GM18873 (cell line): ENCODE measurements around the gene RAB1B.
"Not testable (repeated sequence)": the region's sequence is repeated elsewhere in the genome, so short reads cannot be mapped to it uniquely, and the experiment has no call there.

Experiments used
- ATAC-seq: cut with Tn5 transposase; IDR thresholded peaks from one replicate; pipeline ENCODE4 v1.9.1; 2021; ENCODE audit warnings: mild to moderate bottlenecking, moderate library complexity, moderate number of reproducible peaks; ENCODE audit not compliant: unreplicated experiment, low FRiP score

Gene RAB1B

DNA sequence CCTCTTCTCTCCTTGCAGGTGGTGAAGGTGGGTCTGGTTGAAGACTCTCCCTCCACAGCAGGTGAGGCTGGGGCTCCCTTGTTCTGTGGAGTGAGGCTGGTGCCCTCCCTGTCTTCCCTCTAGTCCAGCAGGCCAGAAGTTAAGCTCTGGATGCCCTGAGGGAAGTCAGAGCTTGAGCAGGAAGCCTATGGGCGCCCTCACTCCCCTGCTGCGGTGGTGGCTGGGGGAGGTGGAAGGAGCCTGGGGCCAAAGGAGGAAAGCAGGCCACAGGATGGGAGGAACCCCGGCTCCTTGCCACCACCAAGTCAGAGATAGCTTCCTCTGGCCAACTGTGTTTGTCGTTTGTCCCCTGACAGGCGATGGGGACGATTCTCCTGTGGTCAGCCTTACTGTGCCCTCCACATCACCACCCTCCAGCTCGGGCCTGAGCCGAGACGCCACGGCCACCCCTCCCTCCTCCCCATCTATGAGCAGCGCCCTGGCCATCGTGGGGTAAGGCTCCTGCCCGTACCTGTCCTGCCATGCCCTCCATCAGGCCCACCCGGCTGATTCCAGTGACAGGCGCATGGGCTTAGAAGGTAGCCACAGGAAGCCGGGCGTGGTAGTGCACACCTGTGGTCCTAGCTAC is 29.5 kb upstream of the RAB1B start:
- no peak for ATAC-seq

DNA sequence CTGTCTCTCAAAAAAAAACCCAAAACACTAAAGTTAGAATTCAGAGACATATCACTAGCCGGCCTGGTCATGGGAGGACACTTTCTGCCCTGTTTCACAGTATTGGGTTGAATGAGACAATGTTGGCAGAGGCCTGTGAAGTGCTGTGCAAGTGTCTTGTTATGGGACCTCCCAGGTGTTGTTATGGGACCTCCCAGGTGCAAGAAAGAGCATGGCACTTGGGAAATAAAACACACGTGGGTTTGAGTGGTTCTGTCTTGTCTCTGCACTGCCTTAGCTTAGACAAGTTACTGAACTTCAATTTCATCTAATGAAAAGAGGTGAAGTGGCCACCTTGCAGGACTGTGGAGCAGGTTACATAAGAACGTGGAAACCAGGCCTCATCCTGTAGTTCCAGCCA is 28.9 kb upstream of the RAB1B start:
- no peak for ATAC-seq

DNA sequence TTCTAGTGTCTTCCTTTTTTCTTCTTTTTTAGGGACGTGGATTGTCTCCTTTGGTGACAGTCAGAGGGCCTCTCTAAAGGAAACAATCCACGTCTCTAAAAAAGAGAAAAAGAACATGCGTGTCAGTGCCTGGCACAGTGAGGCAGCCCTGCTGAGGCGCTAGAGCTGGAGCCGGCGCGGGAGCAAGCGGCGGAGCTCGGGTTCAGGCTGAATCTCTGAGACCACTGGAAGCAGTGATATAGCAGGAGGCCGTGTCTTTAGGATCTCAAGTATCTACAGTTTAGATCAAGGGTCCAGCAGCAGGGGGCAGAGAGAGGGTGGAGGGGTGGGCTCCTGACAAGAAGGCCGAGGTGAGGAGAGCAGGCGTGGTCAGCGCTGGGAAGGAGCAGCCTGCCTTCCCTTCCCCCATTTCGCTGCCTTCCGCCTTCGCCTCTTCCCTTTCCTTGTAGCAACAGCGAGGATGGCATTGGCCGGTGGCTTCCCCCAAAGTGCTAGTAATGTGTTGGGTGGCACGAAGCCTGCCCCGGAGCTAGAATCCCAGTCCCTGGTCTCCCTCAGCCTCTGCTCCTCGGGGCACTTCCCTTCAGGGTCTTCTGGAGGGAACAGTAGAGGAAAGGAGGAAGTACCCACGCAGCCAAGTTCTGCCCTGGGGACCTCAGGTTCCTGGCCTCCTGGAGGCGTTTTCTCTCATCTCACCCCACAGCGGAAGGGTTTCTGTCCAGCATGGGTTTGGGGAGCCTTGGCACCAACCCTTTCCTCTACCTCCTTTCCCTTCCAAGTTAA is 28.2 kb upstream of the RAB1B start:
- no peak for ATAC-seq

DNA sequence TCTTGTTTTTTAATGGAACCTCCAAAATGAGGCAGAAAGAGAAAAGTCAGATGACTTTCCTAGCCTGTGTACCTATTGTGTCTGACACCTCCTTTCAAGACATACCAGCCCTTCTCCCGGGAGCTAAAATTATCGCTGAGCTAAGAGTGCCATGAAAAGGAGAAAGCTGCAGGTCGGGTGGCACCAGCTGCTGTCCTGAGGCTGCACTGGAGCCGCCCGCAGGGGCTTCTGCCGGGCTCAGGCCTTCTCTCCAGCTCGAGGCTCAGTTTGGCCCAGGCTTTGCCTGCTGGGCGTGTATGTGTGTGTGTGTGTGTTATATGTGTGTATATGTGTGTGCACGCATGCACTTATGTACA is 27.7 kb upstream of the RAB1B start:
- no peak for ATAC-seq

DNA sequence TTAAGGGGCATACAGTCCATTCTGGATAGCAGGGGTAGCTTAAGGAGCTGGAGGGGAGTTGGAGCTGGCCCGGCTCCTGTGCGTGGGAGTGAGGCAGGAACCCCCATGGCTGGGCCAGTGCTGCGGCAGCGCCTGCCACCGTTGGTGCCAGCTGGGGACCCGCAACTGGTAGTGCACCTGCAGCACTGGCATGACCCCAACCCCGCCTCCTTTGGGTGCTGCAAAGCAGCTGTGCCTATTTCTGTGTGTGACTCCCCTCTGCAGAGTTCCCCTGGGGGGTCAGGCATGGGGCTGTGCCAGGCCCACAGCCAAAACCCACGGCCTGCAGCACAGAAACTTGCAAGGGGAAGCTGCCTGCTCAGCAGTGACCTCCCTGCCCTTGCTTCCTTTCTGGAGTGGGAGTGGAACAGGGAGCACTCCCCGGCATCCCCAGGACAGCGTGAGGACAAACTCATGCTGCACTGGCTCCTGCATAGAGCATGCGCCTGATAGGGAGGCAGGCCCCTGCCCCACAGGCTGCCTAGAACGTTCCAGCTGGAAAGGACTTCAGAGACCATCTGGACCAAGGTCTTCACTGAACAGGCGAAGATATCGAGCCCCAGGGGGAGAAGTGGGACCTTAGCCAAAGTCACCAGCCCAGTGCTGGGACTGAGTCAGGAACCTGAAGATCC is 26.2 kb upstream of the RAB1B start:
- ATAC-seq = no peak

DNA sequence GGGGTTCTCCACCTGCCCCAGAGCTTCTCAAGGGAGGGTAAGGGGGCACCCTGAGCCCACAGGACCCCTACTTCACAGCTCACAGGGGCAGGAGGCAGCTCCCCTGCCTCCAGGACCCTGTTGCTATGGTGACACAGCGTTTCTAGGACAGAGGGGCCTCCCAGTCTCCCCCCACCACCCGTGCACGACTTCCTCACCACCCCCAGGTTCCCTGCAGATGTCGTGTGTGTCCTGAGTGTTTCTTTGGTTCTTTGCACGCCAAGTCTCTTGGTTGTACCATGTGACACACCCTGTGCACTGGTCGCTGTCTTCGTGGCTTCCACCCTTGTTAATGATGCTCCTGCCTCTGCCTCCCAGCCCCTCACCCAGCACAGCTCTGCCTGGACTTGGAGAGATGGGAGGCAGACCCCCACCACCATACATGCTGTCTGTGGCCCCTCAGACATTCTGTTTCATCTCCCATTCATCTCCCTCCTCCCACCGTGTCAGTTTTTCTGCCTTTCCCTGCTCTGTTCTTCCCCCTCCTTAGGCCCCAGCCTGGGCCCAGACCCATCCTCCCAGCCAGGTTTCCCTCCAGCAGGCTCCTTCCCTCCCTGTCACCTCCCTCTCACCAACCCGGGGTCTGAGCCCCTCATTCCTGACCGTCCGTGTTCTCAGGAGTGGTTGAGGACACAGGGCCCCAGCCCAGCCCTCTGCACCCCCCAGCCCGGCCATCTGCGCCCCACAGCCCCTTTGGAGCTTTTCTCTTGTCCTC is 24.5 kb upstream of the RAB1B start:
- no peak for ATAC-seq

DNA sequence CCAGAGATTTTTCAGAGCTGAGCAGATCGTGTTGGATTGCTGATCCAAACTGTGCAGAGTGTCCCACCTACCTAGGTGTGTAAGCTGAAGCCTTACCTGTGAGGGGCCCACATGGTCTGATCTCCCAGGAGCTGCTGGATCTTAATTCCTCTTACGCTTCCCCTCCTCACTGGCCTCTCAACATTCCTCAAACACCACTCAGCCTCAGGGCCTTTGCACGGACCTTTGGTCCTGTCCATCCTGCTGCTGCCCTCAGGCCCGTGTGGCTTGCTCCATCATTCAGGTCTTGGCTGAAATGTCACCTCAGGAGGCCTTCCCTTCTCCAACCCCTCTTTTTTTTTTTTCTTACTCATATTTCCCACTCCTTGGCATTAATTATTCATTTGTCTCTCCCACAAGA is 21.1 kb upstream of the RAB1B start:
- no peak for ATAC-seq

DNA sequence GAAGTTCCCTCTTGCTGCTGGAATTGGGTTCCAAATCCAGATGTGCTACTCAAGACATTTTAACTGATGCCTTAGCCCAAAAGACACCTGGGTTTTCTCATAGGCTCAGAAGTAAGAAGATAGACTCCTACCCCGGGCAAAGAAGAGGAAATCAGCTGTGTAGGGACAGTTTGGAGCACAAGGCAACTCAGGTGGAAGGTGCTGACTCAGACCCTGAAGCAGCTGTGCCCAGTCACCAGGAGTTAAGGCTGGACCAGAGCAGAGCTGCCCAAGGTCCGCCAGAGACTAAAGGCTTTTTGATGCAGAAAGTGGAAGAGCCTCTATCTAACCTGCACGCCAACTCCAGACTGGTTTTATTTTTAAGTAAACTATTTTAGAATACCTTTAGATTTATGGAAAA is 20.6 kb upstream of the RAB1B start:
- ATAC-seq = no peak

DNA sequence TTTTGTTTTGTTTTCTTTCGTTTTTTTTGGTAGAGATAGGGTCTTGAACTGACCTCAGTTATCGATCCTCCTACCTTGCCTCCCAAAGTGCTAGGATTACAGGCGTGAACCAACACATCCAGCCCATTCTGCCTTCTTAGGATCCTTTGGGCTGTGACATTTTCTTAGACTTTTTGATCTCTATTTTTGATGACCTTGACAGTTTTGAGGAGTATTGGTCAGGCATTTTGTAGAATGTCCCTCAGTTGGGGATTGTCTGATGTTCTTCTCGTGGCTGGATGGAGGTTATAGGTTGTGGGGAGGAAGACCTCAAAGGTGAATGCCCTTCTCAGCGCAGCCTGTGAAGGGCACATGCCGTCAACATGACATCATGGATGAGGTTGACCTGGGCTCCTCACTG is 19.5 kb upstream of the RAB1B start:
- no peak for ATAC-seq

DNA sequence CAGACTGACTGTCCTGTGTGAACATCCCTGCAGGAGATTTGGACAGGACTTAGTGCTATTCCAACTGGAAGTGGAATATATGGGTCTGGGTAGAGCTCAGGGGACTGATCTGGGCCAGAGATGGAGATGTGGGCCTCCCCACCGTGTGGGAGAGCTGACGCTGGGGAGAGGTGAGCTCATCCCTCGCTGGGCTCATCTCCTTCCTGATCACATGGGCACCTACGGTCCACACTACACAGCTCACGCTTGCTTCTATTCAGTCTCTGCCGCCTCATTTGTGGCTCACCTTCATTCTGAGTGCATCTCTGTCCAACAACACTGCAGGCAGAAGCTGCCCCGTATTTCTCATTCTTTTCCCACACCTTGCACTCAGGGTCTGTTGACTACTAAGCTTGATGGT is 16.6 kb upstream of the RAB1B start:
- no peak for ATAC-seq

DNA sequence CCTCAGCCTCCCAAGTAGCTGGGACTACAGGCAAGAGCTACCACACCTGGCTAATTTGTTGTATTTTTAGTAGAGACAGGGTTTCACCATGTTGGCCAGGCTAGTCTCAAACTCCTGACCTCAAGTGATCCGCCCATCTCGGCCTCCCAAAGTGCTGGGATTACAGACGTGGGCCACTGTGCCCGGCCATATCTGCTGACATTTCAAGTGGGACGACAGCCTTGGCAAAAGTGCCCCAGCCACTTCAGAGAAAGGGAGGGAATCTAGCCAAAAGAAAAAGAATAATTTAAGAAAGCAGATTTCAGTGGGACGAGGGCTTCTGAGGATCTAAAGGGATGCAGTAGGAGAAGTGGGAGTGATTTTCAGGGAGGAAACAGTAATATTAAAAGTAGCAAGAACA is 15.4 kb upstream of the RAB1B start:
- ATAC-seq = not testable (repeated sequence)

DNA sequence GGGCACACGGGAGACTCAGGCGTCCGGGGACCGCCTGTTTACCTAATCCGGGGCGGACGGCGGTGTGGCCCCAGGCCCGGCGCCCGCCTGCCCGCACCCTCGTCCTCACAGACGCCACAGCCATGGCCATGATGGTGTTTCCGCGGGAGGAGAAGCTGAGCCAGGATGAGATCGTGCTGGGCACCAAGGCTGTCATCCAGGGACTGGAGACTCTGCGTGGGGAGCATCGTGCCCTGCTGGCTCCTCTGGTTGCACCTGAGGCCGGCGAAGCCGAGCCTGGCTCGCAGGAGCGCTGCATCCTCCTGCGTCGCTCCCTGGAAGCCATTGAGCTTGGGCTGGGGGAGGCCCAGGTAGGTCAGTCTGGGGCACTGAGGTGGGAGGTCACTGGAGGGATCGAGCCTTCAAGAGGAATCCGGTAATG is 10.0 kb upstream of the RAB1B start:
- ATAC-seq = peak; percentile 4

DNA sequence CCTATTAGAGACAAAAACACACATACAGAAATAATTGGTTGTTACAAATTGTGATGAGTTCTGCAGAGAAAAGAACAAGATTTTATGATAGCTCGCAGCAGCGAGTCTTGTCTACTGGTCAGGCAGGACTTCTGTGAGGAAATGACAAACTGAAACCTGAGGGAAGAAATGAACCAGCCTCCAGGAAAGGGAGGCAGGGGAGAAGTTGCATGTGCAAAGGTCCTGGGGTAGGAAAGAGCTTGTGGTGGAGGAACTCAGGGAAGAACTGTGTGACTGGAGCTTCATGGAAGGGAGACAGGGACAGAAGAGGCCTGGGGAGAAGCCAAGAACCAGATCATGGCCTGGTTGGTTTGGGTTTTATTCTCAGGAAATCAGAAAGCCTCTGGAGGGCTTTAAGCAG is 9.2 kb upstream of the RAB1B start:
- no peak for ATAC-seq

DNA sequence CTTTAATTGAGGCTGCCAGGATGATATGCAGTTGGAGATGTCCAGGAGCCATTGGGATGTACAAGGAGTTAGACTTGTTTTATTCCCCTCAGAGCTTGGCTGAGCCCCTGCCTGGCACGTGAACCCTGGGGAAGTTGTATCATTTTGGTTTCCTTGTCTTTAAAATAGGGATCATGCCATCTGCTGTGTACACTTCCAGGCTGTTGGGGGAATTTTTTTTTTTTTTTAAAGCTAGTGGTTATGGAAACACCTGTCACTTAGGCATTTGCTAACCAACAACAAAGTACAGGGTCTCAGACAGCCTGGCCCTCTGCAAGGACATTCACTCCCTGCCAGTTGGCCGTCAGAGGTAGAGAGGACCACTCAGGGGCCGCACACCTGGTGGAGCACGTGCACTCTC is 8.5 kb upstream of the RAB1B start:
- ATAC-seq = no peak

DNA sequence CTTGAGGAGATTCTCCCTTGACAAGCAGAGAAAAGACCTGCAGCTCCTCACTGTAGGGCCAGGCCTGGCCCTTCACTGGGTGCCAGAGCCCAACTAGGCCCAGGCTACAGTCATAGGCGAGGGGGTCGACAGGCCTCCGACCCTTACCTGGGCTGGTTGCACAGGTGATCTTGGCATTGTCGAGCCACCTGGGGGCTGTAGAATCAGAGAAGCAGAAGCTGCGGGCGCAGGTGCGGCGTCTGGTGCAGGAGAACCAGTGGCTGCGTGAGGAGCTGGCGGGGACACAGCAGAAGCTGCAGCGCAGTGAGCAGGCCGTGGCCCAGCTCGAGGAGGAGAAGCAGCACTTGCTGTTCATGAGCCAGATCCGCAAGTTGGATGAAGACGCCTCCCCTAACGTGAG is 6.9 kb upstream of the RAB1B start:
- ATAC-seq = no peak

DNA sequence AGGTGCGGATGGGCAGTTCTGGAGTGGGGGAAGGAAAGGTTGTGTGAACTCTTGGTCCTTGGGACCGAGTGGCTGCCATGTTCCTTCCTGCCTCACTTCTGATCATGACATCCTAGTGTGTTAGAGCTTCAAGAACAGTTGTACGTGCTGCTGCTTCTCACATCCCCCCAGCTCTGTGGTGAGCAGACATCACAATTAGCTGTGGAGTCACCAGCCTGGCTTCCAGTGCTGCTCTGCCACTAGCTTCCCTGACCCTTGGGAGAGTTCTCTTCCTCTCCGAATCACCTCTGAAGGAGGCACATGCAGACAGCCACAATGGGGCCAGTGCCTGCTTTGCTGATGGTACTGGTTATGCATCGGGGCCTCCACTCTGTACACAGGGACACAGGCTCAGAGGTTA is 6.2 kb upstream of the RAB1B start:
- no peak for ATAC-seq

DNA sequence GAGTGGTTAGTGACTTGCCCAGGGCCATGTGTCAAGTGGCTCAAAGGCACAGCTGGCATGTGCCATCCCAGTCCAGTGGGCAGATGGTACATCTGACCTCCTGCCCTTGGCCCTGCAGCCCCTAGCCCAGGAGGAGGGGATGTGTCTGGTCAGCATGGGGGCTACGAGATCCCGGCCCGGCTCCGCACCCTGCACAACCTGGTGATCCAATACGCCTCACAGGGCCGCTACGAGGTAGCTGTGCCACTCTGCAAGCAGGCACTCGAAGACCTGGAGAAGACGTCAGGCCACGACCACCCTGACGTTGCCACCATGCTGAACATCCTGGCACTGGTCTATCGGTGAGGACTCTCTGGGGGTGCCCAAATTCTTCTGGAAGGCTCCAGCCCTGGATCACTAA is 5.7 kb upstream of the RAB1B start:
- no peak for ATAC-seq

DNA sequence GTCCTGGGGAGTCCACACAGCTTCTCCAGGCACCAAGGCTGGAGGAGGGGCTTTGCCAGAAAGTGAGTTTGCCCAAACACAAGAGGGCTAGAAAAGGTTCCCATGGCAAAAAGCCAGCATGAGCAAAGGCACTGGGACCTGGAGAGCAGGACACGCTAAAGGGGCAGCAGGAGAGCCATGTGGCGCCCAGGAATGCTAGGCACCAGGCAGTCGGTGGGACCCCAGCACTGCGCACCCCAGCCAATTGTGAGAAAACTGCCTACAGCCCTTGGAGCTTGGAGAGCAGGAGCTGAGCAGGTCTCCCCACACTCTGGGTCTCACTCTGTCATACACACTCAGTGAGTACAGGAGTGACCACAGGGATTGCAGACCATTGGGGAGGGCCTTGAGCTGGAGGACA is 5.2 kb upstream of the RAB1B start:
- no peak for ATAC-seq

DNA sequence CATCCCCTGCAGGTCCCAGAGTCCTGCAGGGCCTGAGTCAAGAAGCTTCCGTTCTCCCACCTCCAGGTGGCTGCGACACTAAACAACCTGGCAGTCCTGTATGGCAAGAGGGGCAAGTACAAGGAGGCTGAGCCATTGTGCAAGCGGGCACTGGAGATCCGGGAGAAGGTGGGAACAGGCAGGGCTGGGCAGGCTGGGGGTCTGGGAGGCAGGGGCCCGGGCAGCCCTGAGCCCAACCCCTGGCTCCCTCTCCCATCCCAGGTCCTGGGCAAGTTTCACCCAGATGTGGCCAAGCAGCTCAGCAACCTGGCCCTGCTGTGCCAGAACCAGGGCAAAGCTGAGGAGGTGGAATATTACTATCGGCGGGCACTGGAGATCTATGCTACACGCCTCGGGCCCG is 4.7 kb upstream of the RAB1B start:
- ATAC-seq = no peak

DNA sequence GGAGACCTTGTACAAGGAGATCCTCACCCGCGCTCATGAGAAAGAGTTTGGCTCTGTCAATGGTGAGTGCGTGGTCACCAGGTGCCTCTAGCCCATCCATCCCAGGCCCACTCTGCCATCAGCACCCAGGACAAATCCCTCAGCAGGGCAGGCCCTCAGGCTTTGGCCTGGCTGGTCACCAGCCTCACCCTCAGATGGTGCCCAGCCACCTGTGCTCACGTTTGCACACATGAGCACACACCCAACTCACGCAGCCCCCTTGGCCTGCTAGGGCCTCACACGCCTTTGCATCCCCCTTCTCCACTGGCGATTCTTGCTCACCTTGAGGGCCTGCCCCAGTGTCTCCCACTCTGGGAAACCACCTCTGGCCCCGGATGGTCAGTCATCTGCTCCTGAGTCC is 4.1 kb upstream of the RAB1B start:
- no peak for ATAC-seq

DNA sequence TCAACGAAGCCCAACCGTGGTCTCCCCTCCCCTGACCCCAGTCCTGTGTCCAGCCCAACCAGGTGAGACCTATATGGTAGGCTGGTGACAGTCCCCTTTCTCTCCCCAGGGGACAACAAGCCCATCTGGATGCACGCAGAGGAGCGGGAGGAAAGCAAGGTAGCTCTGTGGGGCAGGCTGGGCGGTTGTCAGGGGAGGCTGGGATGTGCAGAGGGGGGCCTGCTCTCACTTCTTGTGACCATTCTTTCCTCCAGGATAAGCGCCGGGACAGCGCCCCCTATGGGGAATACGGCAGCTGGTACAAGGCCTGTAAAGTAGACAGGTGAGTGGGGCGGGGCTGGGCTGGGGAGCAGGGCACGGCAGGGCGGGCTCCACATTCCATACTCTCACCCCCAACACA is 3.5 kb upstream of the RAB1B start:
- ATAC-seq = no peak
